Mucosa of gallbladder (tissue), 1 donor: ENCODE results near the gene ANKRD63. TPM values are rescaled to one million over a fixed set of nuclear protein-coding genes. Genes with fewer than 3 reads are reported as not detected.

ENCODE experiments used
- DNase-seq: peaks from one replicate; pipeline ENCODE4 v3.0.0-alpha.2; 2020; ENCODE audit warnings: low spot score
- total RNA-seq: library from RNA; stranded (reverse); gene quantifications from one replicate; pipeline ENCODE4 v1.2.1, GENCODE V29; 2021
- donor health status: DM: no; HTN: no; CAD: no.

ANKRD63 gene
- total RNA-seq, 1 donor from 2014 or later, result 1.6 TPM

- no peak for DNase-seq
These were observed 24.3 kb downstream of the ANKRD63 start for GRCh38 chr15:40258544-40258943.

GRCh38 chr15:40257656-40258450, 25.0 kb downstream of the ANKRD63 start:
- no peak for DNase-seq

- DNase-seq, result no peak
These were observed 26.1 kb downstream of the ANKRD63 start for GRCh38 chr15:40256638-40257235.

GRCh38 chr15:40255033-40255432, 27.8 kb downstream of the ANKRD63 start:
- no peak for DNase-seq

GRCh38 chr15:40254452-40254851, 28.4 kb downstream of the ANKRD63 start:
- no peak for DNase-seq

- DNase-seq, result no peak
These were observed 29.6 kb downstream of the ANKRD63 start for GRCh38 chr15:40253167-40253790.

GRCh38 chr15:40252438-40253166, 30.3 kb downstream of the ANKRD63 start:
- no peak for DNase-seq

GRCh38 chr15:40252141-40252437, 30.8 kb downstream of the ANKRD63 start:
- no peak for DNase-seq

- no peak for DNase-seq
These were observed 31.3 kb downstream of the ANKRD63 start for GRCh38 chr15:40251486-40252140.

- no peak for DNase-seq
These were observed 31.9 kb downstream of the ANKRD63 start for GRCh38 chr15:40250771-40251483.

- no peak for DNase-seq
These were observed 32.6 kb downstream of the ANKRD63 start for GRCh38 chr15:40250304-40250656.

GRCh38 chr15:40249477-40250303, 33.2 kb downstream of the ANKRD63 start:
- no peak for DNase-seq

GRCh38 chr15:40248006-40248783, 34.7 kb downstream of the ANKRD63 start:
- DNase-seq, result no peak

GRCh38 chr15:40247406-40247971, 35.4 kb downstream of the ANKRD63 start:
- no peak for DNase-seq

- no peak for DNase-seq
These were observed 36.2 kb downstream of the ANKRD63 start for GRCh38 chr15:40246496-40247280.

GRCh38 chr15:40245666-40246450, 37.0 kb downstream of the ANKRD63 start:
- no peak for DNase-seq

GRCh38 chr15:40244961-40245523, 37.8 kb downstream of the ANKRD63 start:
- no peak for DNase-seq
